ENCODE data around the gene WDR47. TPM values are rescaled to one million over a fixed set of nuclear protein-coding genes. Genes with fewer than 3 reads are reported as not detected.

The WDR47 gene
- polyA plus RNA-seq, 1 experiment, result 7.3 TPM

DNA sequence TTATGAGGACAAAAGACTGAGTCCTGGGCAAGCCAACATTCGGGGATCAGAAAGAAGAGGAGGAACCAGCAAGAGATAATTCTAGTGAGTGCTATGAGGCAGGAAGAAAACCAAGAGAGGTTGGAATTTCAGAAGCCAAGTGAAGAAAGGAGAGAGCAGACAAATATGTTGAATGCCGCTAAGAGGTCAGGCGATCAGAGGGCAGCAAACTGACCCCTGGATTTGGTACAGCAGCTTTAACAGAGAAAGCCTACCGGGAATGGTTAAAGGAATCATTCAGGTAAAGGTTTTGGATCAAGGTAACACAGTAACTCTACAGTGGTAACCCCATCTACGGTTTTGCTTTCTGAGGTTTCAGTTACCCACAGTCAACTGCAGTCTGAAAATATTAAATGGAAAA lies 84.0 kb downstream of the WDR47 start:
- CTCF ChIA-PET, result interaction anchor here (1.8 kb wide), 1 partner anchor 155 kb away, joined by 5 read pairs; a partner anchor contains a TSS
- Histone ChIP-seq H3K4me3 (ENCODE audit: low read depth, low read length) (no peak overlapping the region), H3K27me3 (ENCODE audit: control insufficient read depth, insufficient read depth, low read length) (no peaks in the 10 kb centered on the region), H3K36me3 (ENCODE audit: control insufficient read depth, insufficient read depth, low read length) (no peaks in the 10 kb centered on the region; the same call in 1 of the 2 replicates)
- POLR2A ChIA-PET, result no interaction called here
- TF ChIP-seq CTCF (IDR thresholded peaks at IDR 0.05; ENCODE audit: insufficient read depth, low read depth, low read length), result no peak
- DNase-seq (ENCODE audit: low read depth), result no peak

- TF ChIP-seq CTCF (IDR thresholded peaks at IDR 0.05; ENCODE audit: insufficient read depth, low read depth, low read length), result no peak
- no peak overlapping the region for H3K4me3 ChIP-seq (ENCODE audit: low read depth, low read length)
- H3K36me3 ChIP-seq (ENCODE audit: control insufficient read depth, insufficient read depth, low read length), result no peaks in the 10 kb centered on the region; the same call in 1 of the 2 replicates
- DNase-seq (ENCODE audit: low read depth), result no peak
- CTCF ChIA-PET, result no interaction called here
- no peaks in the 10 kb centered on the region for H3K27me3 ChIP-seq (ENCODE audit: control insufficient read depth, insufficient read depth, low read length)
- POLR2A ChIA-PET, result no interaction called here
These were observed 86.0 kb downstream of the WDR47 start for GRCh38 chr1:108955881-108956280.

DNA sequence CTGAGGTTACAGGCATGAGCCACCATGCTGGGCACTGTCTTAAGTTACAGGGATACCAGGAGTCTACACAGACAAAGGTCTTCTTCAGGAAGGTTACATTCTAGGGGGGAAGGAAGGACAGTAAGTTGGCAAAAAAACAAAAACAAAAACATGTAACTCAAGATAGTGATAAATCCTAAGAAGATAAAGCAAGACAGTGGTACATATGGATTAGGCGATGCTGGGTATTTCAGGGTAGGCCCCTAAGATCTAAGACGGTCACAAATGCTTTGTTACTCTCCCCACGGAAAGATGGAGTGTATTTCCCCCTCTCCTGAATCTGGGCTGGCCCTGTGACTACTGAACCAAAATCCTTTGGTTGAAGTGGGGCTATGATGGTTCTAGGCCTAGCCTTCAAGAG lies 86.8 kb downstream of the WDR47 start:
- no peak for DNase-seq (ENCODE audit: low read depth)
- POLR2A ChIA-PET, result no interaction called here
- CTCF ChIA-PET, result interaction anchor here (0.7 kb wide), 1 partner anchor 38 kb away, joined by 4 read pairs; no protein-coding TSS in a partner anchor
- no peak for TF ChIP-seq CTCF (IDR thresholded peaks at IDR 0.05; ENCODE audit: insufficient read depth, low read depth, low read length)
- Histone ChIP-seq H3K4me3 (ENCODE audit: low read depth, low read length) (no peak overlapping the region), H3K36me3 (ENCODE audit: control insufficient read depth, insufficient read depth, low read length) (no peaks in the 10 kb centered on the region; the same call in 1 of the 2 replicates), H3K27me3 (ENCODE audit: control insufficient read depth, insufficient read depth, low read length) (no peaks in the 10 kb centered on the region)

GRCh38 chr1:108953452-108953851 lies 88.5 kb downstream of the WDR47 start:
- POLR2A ChIA-PET, result no interaction called here
- no peak for TF ChIP-seq CTCF (IDR thresholded peaks at IDR 0.05; ENCODE audit: insufficient read depth, low read depth, low read length)
- H3K27me3 ChIP-seq (ENCODE audit: control insufficient read depth, insufficient read depth, low read length), result no peaks in the 10 kb centered on the region
- no peak for DNase-seq (ENCODE audit: low read depth)
- no peak overlapping the region for H3K4me3 ChIP-seq (ENCODE audit: low read depth, low read length)
- CTCF ChIA-PET, result no interaction called here
- no peaks in the 10 kb centered on the region for H3K36me3 ChIP-seq (ENCODE audit: control insufficient read depth, insufficient read depth, low read length)

GRCh38 chr1:108951242-108951641 lies 90.7 kb downstream of the WDR47 start:
- CTCF ChIA-PET, result interaction anchor here (0.7 kb wide), 1 partner anchor 26 kb away, joined by 3 read pairs; no protein-coding TSS in a partner anchor
- Histone ChIP-seq H3K36me3 (ENCODE audit: control insufficient read depth, insufficient read depth, low read length) (no peaks in the 10 kb centered on the region), H3K27me3 (ENCODE audit: control insufficient read depth, insufficient read depth, low read length) (no peaks in the 10 kb centered on the region), H3K4me3 (ENCODE audit: low read depth, low read length) (no peak overlapping the region)
- no peak for TF ChIP-seq CTCF (IDR thresholded peaks at IDR 0.05; ENCODE audit: insufficient read depth, low read depth, low read length)
- POLR2A ChIA-PET, result no interaction called here
- DNase-seq (ENCODE audit: low read depth), result no peak
